K562 (cell line): Measurements from ENCODE around the gene COX4I2. TPM values are rescaled to one million over a fixed set of nuclear protein-coding genes. Genes with fewer than 3 reads are reported as not detected.

Experiments
- HDGF ChIP-seq: fragments of 450-650 bp; IDR thresholded peaks from 2 replicates; pipeline ENCODE4 v1.6.1; 2016
- JUNB ChIP-seq: fragments of 450-650 bp; formaldehyde crosslinking; conservative IDR thresholded peaks from 2 replicates; pipeline ENCODE4 v1.4.0; 2020; ENCODE audit warnings: mild to moderate bottlenecking
- KDM4B ChIP-seq, 2 experiments: fragments of 450-650 bp in 1 of 2; sonication (generic) in 1 of 2; IDR thresholded peaks; 2 replicates each; pipeline ENCODE4 v1.6.1; 2016 to 2017; ENCODE audit warnings: borderline replicate concordance in 2 of 2, antibody characterized with exemption in 1 of 2, low read depth in 1 of 2, mild to moderate bottlenecking in 1 of 2
- MECOM ChIP-seq: fragments of 250-450 bp; sonication (Bioruptor Pico); IDR thresholded peaks from 2 replicates; pipeline ENCODE4 v1.8.0; 2022; ENCODE audit warnings: inconsistent platforms
- MXI1 ChIP-seq: IDR thresholded peaks from 2 replicates; pipeline ENCODE4 v1.6.1; 2011; ENCODE audit warnings: low read depth, mild to moderate bottlenecking, improper control_type of control experiment, low read length
- NCOA6 ChIP-seq: fragments of 450-650 bp; IDR thresholded peaks from 2 replicates; pipeline ENCODE4 v1.6.1; 2017; ENCODE audit warnings: mild to moderate bottlenecking
- NFYB ChIP-seq: IDR thresholded peaks from 2 replicates; pipeline ENCODE4 v1.6.1; 2011; ENCODE audit warnings: mild to moderate bottlenecking, moderate library complexity; ENCODE audit not compliant: insufficient read length; ENCODE audit errors: extremely low read depth
- PHF21A ChIP-seq: fragments of 450-650 bp; IDR thresholded peaks from 2 replicates; pipeline ENCODE4 v1.6.1; 2017; ENCODE audit warnings: low read depth, borderline replicate concordance
- SMARCB1 ChIP-seq: IDR thresholded peaks from 2 replicates; pipeline ENCODE4 v1.6.1; 2011; ENCODE audit warnings: improper control_type of control experiment, low read depth; ENCODE audit not compliant: insufficient read length
- SPI1 ChIP-seq: IDR thresholded peaks from 2 replicates; pipeline ENCODE4 v1.6.1; 2011; ENCODE audit warnings: low read depth, low read length, control low read depth, borderline replicate concordance
- TAF1 ChIP-seq: IDR thresholded peaks from 2 replicates; pipeline ENCODE4 v1.6.1; 2011; ENCODE audit warnings: mild to moderate bottlenecking, low read length, moderate library complexity; ENCODE audit not compliant: insufficient read depth, control insufficient read depth, severe bottlenecking; ENCODE audit errors: extremely low read depth
- TAF7 ChIP-seq: fragments of 450-650 bp; IDR thresholded peaks from 2 replicates; pipeline ENCODE4 v1.6.1; 2016; ENCODE audit warnings: missing genetic modification characterization, missing compliant biosample characterization
- ZC3H11A ChIP-seq: IDR thresholded peaks from 2 replicates; pipeline ENCODE4 v1.6.1; 2012; ENCODE audit warnings: low read depth, low read length, improper control_type of control experiment
- ZNF121 ChIP-seq: sonication (generic); formaldehyde crosslinking; conservative IDR thresholded peaks from 2 replicates; pipeline ENCODE4 v1.8.0; 2022; ENCODE audit warnings: missing genetic modification reagents
- ZNF263 ChIP-seq: sonication (generic); formaldehyde crosslinking; IDR thresholded peaks from 2 replicates; pipeline ENCODE4 v1.8.0; 2022; ENCODE audit warnings: mild to moderate bottlenecking, missing genetic modification reagents, borderline replicate concordance
- ZNF436 ChIP-seq: fragments of 250-450, 450-650 bp; sonication (Bioruptor Pico); formaldehyde crosslinking; IDR thresholded peaks from 2 replicates; pipeline ENCODE4 v1.7.0; 2020; ENCODE audit warnings: mild to moderate bottlenecking
- ZNF444 ChIP-seq: fragments of 250-450 bp; sonication (Bioruptor Pico); IDR thresholded peaks from 2 replicates; pipeline ENCODE4 v1.4.0; 2020; ENCODE audit warnings: mild to moderate bottlenecking, moderate library complexity
- ZNF695 ChIP-seq: fragments of 450-650 bp; formaldehyde crosslinking; IDR thresholded peaks from 2 replicates; pipeline ENCODE4 v1.4.0; 2020; ENCODE audit warnings: mild to moderate bottlenecking, moderate library complexity
- ZNF830 ChIP-seq: fragments of 250-450 bp; sonication (Bioruptor Pico); IDR thresholded peaks from 2 replicates; pipeline ENCODE4 v1.5.0; 2021; ENCODE audit warnings: mild to moderate bottlenecking
- polyA plus RNA-seq, 8 experiments: library from polyadenylated mRNA; depleted of rRNA in 4 of 8; stranded (reverse) in 5 of 8; unstranded in 3 of 8; fragments of >200 nt; fragmentation: Nextera tagmentation in 2 of 8; fragmentation: Illumina TruSeq in 1 of 8; extraction: Ambion mirVana in 2 of 8; extraction: Trizol in 1 of 8; gene quantifications; 2 replicates each; pipeline versions ENCODE4 v1.2.1 to v1.2.3, GENCODE V29; 2011 to 2014; ENCODE audit warnings: inconsistent platforms in 1 of 8, missing spikeins in 1 of 8
- total RNA-seq, 7 experiments: library from RNA; depleted of rRNA in 6 of 7; stranded (reverse); fragments of >200 nt in 6 of 7; fragmentation: Illumina TruSeq in 2 of 7; extraction: Trizol in 2 of 7; gene quantifications; 2 replicates each; pipeline versions ENCODE4 v1.2.1 to v1.2.3, GENCODE V29; 2011 to 2021; ENCODE audit warnings: low replicate concordance in 1 of 7
- TF ChIP-seq, protein P1 (sequence below): fragments of 250-450 bp; sonication (Bioruptor Pico); IDR thresholded peaks from 2 replicates; pipeline ENCODE4 v1.8.0; 2022; ENCODE audit warnings: inconsistent platforms
- TF ChIP-seq, protein P2 (sequence below): fragments of 250-450 bp; sonication (Bioruptor Pico); IDR thresholded peaks from 2 replicates; pipeline ENCODE4 v1.8.0; 2021; ENCODE audit warnings: mild to moderate bottlenecking, moderate library complexity
- TF ChIP-seq, protein P3 (sequence below): fragments of 250-450 bp; sonication (Bioruptor Pico); IDR thresholded peaks from 2 replicates; pipeline ENCODE4 v1.5.0; 2022; ENCODE audit warnings: mild to moderate bottlenecking
- TF ChIP-seq, protein P4 (sequence below): fragments of 250-450 bp; sonication (Bioruptor Pico); IDR thresholded peaks from 2 replicates; pipeline ENCODE4 v1.8.0; 2022; ENCODE audit warnings: moderate library complexity, mild to moderate bottlenecking, inconsistent platforms

Gene COX4I2
- total and polyA plus RNA-seq, 9 of the 15 experiments (the other 6 are each of a cell fraction or from before 2014, with no cell fraction given): not detected

DNA sequence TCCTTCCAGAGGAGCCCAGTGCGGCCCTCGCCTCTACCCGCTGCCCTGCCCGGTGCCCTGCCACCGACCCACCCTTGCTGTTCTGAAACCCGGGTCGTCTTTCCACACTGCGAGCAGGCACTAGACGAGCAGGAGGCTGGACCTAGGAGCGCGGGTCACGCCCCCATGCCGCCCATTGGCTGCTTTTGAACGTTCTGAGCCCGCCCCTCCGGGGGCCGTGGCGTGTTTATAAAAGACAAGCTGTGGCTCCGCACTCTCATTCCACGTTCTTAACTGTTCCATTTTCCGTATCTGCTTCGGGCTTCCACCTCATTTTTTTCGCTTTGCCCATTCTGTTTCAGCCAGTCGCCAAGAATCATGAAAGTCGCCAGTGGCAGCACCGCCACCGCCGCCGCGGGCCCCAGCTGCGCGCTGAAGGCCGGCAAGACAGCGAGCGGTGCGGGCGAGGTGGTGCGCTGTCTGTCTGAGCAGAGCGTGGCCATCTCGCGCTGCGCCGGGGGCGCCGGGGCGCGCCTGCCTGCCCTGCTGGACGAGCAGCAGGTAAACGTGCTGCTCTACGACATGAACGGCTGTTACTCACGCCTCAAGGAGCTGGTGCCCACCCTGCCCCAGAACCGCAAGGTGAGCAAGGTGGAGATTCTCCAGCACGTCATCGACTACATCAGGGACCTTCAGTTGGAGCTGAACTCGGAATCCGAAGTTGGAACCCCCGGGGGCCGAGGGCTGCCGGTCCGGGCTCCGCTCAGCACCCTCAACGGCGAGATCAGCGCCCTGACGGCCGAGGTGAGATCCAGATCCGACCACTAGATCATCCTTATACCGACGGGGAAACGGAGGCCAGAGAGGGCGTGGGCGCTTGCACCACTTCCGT is 32.4 kb upstream of the COX4I2 start, which contains the start of gene ID1 (continued):
- TF ChIP-seq MXI1 (peak; percentile 80), PHF21A (no peak), JUNB (CRISPR knock-in tag) (no peak), TAF1 (peak; percentile 88), ZNF830 (CRISPR knock-in tag) (peak; percentile 72; the same call in 1 of the 2 replicates), HDGF (no peak), ZNF444 (CRISPR knock-in tag) (no peak), KDM4B (IDR thresholded peaks at IDR 0.05; ENCODE audit: borderline replicate concordance in 2 of 2, low read depth in 1 of 2) (no peak), ZNF121 (CRISPR knock-in tag) (no peak), SPI1 (no peak), NCOA6 (no peak), TAF7 (tag) (peak; percentile 86), SMARCB1 (no peak), MECOM (no peak), ZNF695 (CRISPR knock-in tag) (no peak), ZNF263 (CRISPR knock-in tag) (no peak), ZNF436 (CRISPR knock-in tag) (no peak), ZC3H11A (no peak), NFYB (peak; percentile 96)
- TF ChIP-seq, protein P1, sequence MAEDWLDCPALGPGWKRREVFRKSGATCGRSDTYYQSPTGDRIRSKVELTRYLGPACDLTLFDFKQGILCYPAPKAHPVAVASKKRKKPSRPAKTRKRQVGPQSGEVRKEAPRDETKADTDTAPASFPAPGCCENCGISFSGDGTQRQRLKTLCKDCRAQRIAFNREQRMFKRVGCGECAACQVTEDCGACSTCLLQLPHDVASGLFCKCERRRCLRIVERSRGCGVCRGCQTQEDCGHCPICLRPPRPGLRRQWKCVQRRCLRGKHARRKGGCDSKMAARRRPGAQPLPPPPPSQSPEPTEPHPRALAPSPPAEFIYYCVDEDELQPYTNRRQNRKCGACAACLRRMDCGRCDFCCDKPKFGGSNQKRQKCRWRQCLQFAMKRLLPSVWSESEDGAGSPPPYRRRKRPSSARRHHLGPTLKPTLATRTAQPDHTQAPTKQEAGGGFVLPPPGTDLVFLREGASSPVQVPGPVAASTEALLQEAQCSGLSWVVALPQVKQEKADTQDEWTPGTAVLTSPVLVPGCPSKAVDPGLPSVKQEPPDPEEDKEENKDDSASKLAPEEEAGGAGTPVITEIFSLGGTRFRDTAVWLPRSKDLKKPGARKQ: no peak
- TF ChIP-seq, protein P2, sequence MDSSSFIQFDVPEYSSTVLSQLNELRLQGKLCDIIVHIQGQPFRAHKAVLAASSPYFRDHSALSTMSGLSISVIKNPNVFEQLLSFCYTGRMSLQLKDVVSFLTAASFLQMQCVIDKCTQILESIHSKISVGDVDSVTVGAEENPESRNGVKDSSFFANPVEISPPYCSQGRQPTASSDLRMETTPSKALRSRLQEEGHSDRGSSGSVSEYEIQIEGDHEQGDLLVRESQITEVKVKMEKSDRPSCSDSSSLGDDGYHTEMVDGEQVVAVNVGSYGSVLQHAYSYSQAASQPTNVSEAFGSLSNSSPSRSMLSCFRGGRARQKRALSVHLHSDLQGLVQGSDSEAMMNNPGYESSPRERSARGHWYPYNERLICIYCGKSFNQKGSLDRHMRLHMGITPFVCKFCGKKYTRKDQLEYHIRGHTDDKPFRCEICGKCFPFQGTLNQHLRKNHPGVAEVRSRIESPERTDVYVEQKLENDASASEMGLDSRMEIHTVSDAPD: no peak
- TF ChIP-seq, protein P3, sequence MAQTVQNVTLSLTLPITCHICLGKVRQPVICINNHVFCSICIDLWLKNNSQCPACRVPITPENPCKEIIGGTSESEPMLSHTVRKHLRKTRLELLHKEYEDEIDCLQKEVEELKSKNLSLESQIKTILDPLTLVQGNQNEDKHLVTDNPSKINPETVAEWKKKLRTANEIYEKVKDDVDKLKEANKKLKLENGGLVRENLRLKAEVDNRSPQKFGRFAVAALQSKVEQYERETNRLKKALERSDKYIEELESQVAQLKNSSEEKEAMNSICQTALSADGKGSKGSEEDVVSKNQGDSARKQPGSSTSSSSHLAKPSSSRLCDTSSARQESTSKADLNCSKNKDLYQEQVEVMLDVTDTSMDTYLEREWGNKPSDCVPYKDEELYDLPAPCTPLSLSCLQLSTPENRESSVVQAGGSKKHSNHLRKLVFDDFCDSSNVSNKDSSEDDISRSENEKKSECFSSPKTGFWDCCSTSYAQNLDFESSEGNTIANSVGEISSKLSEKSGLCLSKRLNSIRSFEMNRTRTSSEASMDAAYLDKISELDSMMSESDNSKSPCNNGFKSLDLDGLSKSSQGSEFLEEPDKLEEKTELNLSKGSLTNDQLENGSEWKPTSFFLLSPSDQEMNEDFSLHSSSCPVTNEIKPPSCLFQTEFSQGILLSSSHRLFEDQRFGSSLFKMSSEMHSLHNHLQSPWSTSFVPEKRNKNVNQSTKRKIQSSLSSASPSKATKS (CRISPR knock-in tag): no peak
- TF ChIP-seq, protein P4, sequence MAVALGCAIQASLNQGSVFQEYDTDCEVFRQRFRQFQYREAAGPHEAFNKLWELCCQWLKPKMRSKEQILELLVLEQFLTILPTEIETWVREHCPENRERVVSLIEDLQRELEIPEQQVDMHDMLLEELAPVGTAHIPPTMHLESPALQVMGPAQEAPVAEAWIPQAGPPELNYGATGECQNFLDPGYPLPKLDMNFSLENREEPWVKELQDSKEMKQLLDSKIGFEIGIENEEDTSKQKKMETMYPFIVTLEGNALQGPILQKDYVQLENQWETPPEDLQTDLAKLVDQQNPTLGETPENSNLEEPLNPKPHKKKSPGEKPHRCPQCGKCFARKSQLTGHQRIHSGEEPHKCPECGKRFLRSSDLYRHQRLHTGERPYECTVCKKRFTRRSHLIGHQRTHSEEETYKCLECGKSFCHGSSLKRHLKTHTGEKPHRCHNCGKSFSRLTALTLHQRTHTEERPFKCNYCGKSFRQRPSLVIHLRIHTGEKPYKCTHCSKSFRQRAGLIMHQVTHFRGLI (CRISPR knock-in tag): no peak
